GM12878 (cell line): ENCODE results near the gene GPC5.
"Not testable (repeated sequence)": the region's sequence is repeated elsewhere in the genome, so short reads cannot be mapped to it uniquely, and the experiment has no call there.

Experiments used
- BHLHE40 ChIP-seq, 2 experiments: fragments of 450-650 bp in 1 of 2; IDR thresholded peaks; 2 replicates each; pipeline ENCODE4 v1.6.1; 2011 to 2017; ENCODE audit warnings: low read depth in 2 of 2, borderline replicate concordance in 1 of 2, improper control_type of control experiment in 1 of 2, low read length in 1 of 2, mild to moderate bottlenecking in 1 of 2
- DPF2 ChIP-seq: fragments of 450-650 bp; IDR thresholded peaks from 2 replicates; pipeline ENCODE4 v1.6.1; 2017; ENCODE audit warnings: mild to moderate bottlenecking
- EP300 ChIP-seq, 2 experiments: fragments of 150-350 bp in 1 of 2; IDR thresholded peaks; 2 replicates each; pipeline ENCODE4 v1.6.1; 2011 to 2012; ENCODE audit warnings: low read depth in 2 of 2, low read length in 2 of 2, borderline replicate concordance in 1 of 2, improper control_type of control experiment in 1 of 2, inconsistent platforms in 1 of 2; ENCODE audit not compliant: control insufficient read depth in 1 of 2
- ESRRA ChIP-seq: IDR thresholded peaks from 2 replicates; pipeline ENCODE4 v1.6.1; 2012; ENCODE audit warnings: mild to moderate bottlenecking, low read length, improper control_type of control experiment
- ZZZ3 ChIP-seq: IDR thresholded peaks from 2 replicates; pipeline ENCODE4 v1.6.1; 2011; ENCODE audit warnings: low read depth; ENCODE audit not compliant: control insufficient read depth, insufficient read length
- TF ChIP-seq, protein P1 (sequence below), 3 experiments: IDR thresholded peaks in 2 of 3; conservative IDR thresholded peaks in 1 of 3; 2 replicates each; pipeline ENCODE4 v1.5.1; 2011; ENCODE audit warnings: low read depth in 3 of 3, low read length in 3 of 3, mild to moderate bottlenecking in 3 of 3, control low read depth in 2 of 3, moderate library complexity in 2 of 3, inconsistent platforms in 1 of 3, mixed read lengths in 1 of 3; ENCODE audit not compliant: control insufficient read depth in 2 of 3, insufficient read depth in 1 of 3; ENCODE audit errors: extremely low read depth in 1 of 3

DNA sequence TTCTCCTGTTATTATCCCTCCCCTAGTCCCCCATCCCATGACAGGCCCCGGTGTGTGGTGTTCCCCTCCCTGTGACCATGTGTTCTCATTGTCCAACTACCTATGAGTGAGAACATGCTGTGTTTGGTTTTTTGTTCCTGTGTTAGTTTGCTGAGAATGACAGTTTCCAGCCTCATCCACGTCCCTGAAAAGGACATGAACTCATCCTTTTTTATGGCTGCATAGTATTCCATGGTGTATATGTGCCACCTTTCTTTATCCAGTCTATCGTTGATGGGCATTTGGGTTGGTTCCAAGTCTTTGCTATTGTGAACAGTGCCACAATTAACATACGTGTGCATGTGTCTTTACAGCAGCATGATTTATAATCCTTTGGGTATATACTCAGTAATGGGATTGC lies 1297.4 kb downstream of the GPC5 start:
- TF ChIP-seq, protein P1, sequence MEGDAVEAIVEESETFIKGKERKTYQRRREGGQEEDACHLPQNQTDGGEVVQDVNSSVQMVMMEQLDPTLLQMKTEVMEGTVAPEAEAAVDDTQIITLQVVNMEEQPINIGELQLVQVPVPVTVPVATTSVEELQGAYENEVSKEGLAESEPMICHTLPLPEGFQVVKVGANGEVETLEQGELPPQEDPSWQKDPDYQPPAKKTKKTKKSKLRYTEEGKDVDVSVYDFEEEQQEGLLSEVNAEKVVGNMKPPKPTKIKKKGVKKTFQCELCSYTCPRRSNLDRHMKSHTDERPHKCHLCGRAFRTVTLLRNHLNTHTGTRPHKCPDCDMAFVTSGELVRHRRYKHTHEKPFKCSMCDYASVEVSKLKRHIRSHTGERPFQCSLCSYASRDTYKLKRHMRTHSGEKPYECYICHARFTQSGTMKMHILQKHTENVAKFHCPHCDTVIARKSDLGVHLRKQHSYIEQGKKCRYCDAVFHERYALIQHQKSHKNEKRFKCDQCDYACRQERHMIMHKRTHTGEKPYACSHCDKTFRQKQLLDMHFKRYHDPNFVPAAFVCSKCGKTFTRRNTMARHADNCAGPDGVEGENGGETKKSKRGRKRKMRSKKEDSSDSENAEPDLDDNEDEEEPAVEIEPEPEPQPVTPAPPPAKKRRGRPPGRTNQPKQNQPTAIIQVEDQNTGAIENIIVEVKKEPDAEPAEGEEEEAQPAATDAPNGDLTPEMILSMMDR (IDR thresholded peaks at IDR 0.05 in 2 of 3, conservative IDR thresholded peaks at IDR 0.05 in 1 of 3; ENCODE audit: control insufficient read depth in 2 of 3, extremely low read depth in 1 of 3, insufficient read depth in 1 of 3, low read depth in 3 of 3, low read length in 3 of 3): not testable (repeated sequence)
- not testable (repeated sequence) for TF ChIP-seq ZZZ3; EP300 (IDR thresholded peaks at IDR 0.05; ENCODE audit: borderline replicate concordance in 1 of 2, control insufficient read depth in 1 of 2, low read depth in 2 of 2, low read length in 2 of 2); ESRRA; DPF2; BHLHE40 (IDR thresholded peaks at IDR 0.05; ENCODE audit: borderline replicate concordance in 1 of 2, low read depth in 2 of 2, low read length in 1 of 2)
